T-helper 22 cell (primary cell): Measurements from ENCODE around the gene PVALEF.

Experiments
- DNase-seq: peaks from one replicate; pipeline ENCODE4 v3.0.0-alpha.2; 2020; ENCODE audit warnings: low read depth

The PVALEF gene

DNA sequence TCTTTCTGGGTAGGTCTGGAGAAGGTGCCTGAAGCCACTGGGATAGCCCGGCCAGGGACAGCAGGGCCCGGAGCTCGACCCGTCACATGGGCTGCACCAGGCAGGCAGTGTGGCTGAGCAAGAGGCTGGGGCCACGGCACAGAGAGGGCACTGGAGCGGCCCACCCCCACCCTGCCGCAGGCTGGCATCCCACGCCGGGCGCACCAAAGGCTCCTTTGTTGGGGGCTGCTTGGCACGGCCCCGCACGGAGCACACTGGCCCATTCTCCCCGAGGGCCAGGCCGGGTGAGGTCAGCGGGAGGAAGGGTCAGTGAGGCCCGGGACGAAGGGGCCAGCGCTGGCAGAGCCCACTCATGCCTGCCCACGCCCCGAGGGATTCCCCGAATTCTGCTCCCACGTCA lies 36.5 kb upstream of the PVALEF start:
- no peak for DNase-seq

DNA sequence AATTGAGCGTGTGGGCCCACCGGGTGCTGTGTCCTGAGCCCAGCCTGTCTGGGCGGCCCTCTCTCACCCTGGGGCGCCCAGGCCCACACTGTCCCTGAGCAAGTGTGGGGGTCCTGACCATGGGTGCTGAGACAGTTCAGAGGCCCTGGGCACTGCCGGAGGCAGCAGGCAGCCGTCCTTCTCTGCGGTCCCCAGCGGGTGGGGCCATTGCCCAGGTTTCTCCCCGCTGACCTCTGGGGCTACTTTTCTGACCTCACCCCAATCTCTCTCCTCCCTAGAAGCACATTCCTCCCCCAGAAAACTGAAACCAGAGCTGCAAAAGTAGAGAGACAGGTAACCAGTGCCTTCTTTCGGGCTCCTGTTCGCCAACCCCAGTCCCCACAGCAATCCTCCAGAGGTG lies 36.0 kb upstream of the PVALEF start:
- DNase-seq = no peak

- no peak for DNase-seq
Measured at GRCh38 chr17:81129711-81130367, 35.5 kb upstream of the PVALEF start.

DNA sequence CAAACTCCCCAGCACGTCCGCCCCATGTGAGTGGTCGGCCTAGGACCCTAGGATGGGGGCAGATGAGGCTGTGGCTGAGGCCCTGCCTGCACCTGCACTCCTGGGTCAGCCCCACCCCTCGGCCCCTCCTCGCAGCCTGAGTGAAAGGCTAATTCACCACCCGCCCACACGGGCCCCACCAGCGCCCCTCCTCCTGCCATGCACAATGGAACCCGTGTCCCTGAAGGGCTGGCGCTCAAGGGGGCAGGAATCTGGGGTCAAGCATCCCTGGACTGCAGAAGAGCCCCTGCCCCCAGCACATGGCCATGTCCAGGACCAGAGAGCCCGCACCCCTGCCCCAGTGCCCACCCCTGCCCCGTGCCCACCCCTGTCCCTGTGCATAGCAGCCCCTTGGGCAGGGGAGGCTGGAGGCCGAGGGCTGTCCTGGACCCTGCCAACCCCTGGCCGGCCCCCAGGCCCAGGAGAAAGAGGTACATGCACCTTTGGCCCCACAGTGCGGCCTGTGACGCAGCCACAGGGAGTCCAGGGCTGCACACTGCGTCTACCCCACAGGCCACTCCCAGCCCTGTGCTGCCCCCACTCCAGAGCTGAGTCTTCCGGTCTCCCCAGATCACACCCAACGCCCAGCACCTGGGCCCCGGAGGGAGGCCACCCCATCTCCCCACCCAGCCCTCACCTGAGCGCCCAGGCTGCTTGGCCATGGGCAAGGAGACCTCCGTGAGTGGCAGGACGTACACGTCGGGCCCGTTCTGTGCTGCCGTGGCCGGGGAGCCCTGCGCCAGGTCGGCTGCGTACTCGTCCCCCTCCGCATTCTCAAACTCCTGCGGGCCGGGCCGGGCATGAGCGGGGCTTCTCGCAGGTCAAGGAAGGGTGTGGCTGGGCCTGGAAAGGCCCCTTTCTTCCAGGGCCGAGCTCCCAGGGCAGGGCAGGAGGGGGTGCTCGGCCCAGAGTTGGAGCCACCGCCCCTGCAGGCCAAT lies 34.6 kb upstream of the PVALEF start:
- DNase-seq = no peak

GRCh38 chr17:81131486-81132196 lies 33.7 kb upstream of the PVALEF start:
- DNase-seq = no peak

DNA sequence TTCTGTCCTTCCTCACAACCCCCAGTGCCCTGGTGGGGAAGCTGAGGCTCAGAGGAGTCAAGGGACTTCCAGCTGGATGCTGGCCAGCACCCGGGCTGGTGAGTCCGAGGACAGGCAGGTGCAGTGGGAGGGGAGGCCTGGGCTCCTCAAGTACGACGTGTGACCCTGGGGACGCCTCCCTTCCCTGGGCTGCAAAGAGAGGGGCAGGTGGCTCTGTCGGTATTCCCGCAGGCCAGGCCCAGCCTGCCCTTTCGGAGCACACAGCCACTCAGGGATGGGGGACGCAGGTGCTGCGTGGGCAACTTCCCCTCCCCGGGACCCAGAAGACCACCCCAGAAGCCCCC lies 33.1 kb upstream of the PVALEF start:
- no peak for DNase-seq

GRCh38 chr17:81132770-81133723 lies 32.3 kb upstream of the PVALEF start:
- no peak for DNase-seq

DNA sequence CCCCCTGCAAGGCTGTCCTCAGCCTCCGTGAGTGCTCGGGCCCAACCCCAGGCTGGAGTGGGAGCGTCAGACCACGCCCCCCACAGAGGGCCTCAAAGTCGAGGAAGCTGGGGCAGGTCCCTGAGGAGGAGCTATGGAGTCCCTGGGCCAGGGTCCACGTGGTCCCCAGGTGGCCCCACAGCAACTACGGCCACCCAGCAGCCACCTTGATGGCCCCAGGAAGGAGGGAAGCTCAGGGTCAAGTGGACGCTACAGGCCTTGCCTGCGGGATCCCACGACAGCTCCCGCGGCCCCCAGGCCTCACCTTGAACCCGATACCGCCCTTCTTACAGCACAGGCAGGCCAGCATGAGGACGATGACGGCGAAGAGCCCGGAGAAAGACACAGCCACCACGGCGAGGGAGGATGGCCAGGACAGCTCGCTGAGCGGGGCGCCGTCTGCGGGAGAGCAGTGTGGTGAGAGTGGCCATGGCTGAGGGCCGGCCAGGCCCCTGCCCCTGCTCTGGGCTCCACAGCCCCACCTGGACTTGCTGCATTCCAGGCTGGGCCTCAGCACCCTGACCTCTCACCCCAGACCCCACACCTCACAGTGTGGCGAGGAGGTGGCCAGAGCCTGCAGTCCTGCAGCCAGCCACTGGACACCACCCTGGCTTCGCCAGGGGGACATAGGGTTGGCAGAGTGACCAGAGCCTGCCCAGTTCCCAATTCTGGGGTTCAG lies 31.1 kb upstream of the PVALEF start:
- DNase-seq = no peak

GRCh38 chr17:81135505-81136278 lies 29.6 kb upstream of the PVALEF start:
- DNase-seq = no peak

DNA sequence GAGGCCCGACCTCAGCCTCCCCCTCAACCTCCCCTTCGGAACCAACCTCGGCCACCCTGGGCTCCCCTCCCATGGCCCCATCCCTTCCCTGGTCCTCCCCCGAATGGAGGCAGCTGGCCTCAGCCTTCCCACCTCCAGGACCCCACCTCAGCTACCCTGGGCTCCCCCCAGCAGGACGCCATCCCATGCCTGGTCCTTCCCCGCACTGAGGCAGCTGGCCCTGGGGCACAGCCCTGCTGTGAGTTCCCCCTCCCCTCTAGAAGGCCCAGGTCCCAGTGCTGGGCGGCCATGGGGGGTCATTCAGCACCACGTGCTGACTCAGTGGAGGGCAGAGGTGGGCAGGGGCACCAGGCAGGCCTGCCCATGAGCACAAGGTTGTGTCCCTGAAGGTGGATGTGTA lies 28.9 kb upstream of the PVALEF start:
- DNase-seq = no peak

- DNase-seq = no peak
Measured at GRCh38 chr17:81137248-81137647, 28.1 kb upstream of the PVALEF start.

DNA sequence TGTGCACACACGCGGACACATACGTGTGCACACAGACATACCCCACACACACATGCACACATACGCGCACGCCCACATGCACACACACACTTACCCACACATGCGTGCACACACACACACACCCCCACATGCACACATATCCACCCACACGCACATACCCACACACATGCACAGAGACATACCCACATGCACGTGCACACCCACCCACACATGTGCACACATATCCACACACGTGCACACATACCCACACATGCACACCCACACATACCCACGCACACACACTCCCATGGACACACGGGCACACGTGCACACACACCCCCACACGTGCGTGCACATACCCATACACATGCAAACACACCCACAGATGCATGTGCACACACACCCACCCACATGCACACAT lies 27.2 kb upstream of the PVALEF start:
- DNase-seq = no peak

DNA sequence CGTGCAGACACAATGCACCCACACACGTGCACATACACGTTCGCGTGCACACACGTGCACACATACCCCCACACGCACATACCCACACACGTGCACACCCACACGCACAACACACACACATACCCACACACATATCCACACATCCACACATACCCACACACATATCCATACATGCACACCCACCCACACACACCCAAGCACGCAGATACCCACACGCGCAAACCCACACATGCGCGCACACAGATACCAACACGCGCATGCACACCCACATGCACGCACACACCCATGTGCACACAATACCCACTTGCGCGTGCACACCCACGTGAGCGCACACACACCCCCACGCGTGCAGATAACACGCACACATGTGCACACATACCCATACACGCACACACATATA lies 26.8 kb upstream of the PVALEF start:
- no peak for DNase-seq

- no peak for DNase-seq
Measured at GRCh38 chr17:81139428-81139827, 25.9 kb upstream of the PVALEF start.

GRCh38 chr17:81140018-81140417 lies 25.3 kb upstream of the PVALEF start:
- no peak for DNase-seq

- no peak for DNase-seq
Measured at GRCh38 chr17:81140695-81141094, 24.6 kb upstream of the PVALEF start.

DNA sequence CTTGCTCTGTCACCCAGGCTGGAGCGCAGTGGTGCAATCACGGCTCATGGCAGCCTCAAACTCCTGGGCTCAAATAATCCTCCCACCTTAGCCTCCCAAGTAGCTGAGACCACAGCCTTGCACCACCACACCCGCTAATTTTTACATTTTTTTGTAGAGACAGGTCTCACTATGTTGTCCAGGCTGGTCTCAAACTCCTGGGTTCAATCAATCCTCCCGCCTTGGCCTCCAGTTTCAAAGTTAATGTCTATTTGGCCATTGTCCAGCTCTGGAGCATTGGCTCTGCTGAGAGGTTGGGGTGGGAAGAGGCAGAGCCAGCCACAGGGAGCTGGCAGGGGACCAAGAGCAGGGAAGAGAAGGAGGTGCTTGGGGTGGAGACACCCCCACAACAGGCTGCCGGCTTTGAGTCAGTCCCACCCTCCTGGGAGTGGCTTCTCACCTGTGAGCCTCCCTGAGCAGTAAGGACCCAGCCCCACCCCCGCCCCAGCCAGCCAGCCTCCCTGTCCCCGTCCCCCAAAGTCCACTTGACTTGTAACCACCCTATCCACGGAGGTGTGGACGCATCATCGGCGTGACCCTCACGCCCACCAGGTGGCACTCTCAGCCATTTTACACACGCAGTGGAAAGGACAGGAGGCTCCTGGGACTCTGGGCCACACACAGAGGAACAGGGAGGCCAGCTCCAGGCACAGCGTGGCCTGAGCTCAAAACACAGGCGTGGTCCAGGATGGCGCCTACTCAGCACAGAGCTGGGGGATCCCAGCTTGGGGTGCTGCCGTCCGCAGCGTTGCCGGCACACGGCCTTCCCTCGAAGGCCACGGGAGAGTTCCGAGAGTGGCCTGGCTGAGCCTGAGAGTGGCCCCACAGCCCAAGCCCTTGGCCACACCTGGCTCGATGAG lies 22.8 kb upstream of the PVALEF start:
- no peak for DNase-seq

DNA sequence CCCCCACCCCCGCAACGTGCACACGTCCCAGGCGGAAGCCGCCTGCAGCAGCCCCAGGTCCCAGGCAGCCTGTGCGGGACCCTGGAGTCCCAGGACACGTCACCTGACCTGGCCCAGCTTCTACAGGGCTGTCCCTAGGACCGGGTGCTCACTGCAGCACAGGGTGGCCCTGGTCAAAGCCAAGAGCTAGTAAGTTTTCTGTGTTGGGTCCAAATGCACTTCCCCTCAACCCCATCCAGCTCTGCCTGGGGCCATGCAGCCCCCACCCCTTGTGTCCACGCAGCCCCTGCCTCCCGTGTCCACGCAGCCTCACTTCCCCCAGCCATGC lies 22.1 kb upstream of the PVALEF start:
- no peak for DNase-seq

DNA sequence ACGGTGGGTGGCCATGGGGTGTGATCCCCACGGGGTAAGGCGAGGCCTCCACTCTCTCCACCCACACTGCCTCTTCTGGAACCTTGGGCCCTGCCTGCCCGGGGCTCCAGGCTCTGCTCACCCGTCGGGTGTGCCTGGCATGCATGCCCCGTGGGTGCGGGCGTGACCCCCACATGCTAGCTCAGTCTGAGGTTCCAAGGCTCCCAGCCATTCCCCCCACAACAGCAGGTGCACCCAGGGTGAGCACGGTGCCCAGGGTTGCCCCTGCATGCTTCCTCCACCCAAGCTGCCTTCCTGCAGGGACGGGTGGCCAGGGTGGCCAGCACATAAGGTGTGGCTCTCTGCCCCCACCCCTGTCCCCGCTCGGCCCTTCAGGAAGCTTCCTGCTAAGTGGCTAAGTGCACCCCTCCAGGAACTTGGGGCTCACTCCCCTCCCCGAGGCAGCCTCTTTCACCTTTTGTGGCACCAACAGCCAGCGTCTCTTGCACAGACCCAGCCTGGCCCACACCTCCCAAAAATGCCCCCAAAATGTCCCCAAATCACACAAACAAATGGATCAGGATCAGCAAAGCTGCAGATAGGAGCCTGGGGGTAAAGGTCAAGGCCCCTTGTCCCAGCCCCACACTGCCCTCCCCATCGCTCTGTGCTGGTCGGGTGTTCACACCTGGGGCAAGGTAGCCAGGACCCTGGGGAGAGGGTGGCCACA lies 21.4 kb upstream of the PVALEF start:
- no peak for DNase-seq
